ENCODE results near the gene PRKAG2.

DNA sequence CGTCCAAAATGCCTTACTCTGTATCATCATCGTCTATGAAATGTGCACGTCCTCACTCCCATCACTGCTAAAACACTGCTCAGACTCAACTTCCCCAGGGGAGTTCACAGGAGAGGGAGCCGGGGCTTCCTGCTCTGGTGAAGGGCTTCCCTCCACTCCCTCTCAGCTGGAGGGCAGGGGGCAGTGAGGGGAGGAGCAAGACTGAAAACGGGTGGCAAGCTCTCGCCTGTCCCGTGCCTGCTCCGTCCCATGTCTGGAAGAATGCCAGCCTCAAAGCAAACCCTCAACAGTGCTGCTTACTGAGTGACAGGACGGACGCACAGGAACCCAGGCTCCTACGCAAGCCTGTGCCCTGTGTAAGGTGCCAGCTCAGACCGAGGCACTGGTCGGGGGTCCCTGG is 25.1 kb downstream of the PRKAG2 start:
- TF ChIP-seq, protein P1, sequence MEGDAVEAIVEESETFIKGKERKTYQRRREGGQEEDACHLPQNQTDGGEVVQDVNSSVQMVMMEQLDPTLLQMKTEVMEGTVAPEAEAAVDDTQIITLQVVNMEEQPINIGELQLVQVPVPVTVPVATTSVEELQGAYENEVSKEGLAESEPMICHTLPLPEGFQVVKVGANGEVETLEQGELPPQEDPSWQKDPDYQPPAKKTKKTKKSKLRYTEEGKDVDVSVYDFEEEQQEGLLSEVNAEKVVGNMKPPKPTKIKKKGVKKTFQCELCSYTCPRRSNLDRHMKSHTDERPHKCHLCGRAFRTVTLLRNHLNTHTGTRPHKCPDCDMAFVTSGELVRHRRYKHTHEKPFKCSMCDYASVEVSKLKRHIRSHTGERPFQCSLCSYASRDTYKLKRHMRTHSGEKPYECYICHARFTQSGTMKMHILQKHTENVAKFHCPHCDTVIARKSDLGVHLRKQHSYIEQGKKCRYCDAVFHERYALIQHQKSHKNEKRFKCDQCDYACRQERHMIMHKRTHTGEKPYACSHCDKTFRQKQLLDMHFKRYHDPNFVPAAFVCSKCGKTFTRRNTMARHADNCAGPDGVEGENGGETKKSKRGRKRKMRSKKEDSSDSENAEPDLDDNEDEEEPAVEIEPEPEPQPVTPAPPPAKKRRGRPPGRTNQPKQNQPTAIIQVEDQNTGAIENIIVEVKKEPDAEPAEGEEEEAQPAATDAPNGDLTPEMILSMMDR (IDR thresholded peaks at IDR 0.05), result no peak
- TF ChIP-seq ZFX (IDR thresholded peaks at IDR 0.05; ENCODE audit: borderline replicate concordance), result no peak
